ENCODE measurements around the gene KLF14.
A peak's percentile ranks its signal among the peaks of the same experiment; 100 is the strongest.
"Not testable (repeated sequence)": the region's sequence is repeated elsewhere in the genome, so short reads cannot be mapped to it uniquely, and the experiment has no call there.

The KLF14 gene

DNA sequence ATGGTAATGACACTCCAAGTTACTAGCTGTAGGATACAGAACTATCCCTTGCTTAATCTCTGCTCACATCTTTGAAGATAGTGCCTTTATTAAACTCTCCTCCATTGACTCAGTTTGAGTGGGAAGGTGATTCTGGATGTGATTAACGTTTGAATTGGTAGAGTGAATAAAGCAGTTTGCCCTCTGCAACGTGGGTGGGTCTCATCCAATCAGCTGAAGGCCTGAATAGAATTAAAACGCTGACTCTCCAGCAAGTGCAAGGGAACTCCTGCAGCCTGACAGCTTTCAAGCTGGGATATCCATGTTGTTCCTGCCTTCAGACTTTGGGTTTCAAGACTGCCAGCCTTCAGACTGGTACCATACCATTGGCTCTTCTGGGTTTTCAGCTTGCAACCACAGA, 21.6 kb downstream of the KLF14 start:
- no peak for DNase-seq

GRCh38 chr7:130708766-130709165, 25.2 kb downstream of the KLF14 start:
- no peak for DNase-seq

DNA sequence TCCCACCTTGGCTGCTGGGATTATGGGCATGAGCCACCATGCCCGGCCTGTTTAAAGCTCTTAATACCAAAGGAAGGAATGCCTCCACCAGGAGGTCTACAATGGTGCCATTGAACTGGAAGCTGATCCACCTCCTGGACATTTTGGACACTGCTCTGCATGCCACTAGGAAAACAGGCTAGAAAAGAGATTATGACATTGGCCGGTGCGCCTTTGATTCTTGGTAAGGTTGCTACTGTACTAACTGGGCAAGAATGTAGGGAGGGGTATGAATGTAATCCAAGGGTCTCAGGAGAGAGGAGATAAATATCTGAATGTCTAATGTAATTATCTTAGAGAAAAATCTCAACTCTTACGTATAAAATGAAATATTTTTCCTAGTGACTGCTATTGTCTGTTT, 26.0 kb downstream of the KLF14 start:
- DNase-seq = no peak

GRCh38 chr7:130703851-130704250, 30.2 kb downstream of the KLF14 start:
- no peak for DNase-seq

DNA sequence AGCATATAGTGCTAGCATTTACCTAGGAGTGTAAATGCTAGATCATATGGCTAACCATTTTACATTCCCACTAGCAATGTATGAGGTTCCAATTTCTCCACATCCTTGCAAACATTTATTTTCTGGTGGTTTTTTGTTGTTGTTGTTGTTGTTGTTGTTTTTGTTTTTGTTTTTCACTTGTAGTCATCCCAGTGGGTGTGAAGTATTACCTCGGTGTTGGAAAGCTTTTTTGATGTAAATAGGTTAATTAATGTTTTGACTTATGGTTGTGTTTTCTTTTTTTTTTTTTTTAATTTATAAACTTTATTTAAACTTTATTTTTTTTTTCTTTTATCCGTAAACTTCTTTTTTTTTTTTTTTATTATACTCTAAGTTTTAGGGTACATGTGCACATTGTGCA, 32.4 kb downstream of the KLF14 start:
- DNase-seq = no peak

- DNase-seq = no peak
Observed at GRCh38 chr7:130700760-130701159, 33.2 kb downstream of the KLF14 start.

GRCh38 chr7:130699686-130700085, 34.3 kb downstream of the KLF14 start:
- no peak for DNase-seq

DNA sequence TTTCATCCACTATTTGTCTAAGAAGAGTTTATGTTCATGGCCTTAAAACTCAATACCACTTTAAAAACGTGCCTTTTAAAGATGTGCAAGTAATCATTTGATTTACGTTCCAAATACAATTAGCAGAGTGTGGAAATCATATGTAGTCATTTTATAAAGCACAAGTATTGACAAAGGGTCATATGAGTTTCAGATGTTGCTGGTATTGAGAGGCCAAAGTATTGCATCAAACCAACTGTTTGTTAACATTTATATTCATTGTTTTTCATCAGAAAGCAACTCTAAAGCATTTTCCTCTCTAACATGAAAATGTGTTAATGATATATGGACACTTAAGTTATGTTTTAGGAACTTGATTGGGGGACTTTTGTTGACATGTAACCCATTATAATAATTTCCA, 36.2 kb downstream of the KLF14 start:
- DNase-seq = no peak

- DNase-seq = peak; percentile 41 to 45
Observed at GRCh38 chr7:130695840-130696239, 38.2 kb downstream of the KLF14 start.

- not testable (repeated sequence) for DNase-seq
Observed at GRCh38 chr7:130692396-130692795, 41.6 kb downstream of the KLF14 start.

- DNase-seq = no peak
Observed at GRCh38 chr7:130689683-130690082, 44.3 kb downstream of the KLF14 start.

DNA sequence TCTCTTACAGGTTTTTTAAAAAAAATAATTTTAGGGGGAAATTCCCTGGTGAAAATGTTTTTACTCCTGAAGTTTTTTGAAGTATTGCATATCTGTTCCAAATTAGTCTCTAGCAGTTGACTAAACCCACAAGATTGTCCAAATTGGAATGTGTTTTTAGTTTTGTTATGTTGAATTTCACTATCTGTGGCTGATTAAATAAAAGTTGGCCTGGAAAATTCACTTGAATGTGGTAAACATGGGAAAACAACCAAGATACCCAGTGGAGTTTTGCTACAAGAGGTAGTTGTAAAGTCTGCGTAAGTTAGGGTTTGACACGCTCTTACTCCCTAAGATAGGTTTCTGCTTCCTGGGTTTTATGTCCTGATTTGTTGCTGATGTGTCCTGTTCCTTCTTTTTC, 51.0 kb downstream of the KLF14 start:
- DNase-seq = no peak

Data from NCI-H2081 (cell line).